Measurements from ENCODE around the gene IMMP2L. TPM values are rescaled to one million over a fixed set of nuclear protein-coding genes. Genes with fewer than 3 reads are reported as not detected.

Gene IMMP2L
- total RNA-seq, 1 donor = 19.9 TPM

DNA sequence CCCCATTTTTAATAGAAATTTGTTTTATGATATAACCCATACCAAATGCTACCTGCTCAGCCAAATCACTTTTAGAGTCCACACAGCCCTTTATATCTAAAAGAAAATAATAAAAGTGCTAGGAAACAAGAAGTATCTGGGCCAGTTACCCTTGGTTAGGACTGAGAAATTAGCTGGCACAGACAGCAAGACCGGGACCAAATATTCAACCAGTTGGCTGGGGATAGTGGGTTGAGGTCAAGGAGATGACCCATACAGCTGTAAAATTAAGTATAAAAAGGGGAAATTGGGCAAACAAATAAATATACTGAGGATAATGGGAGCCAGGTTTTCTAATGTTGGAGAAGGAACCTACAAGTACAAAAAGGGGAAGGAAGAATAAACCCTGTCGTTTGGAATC lies 174.3 kb downstream of the IMMP2L start:
- H3K27me3 ChIP-seq (ENCODE audit: insufficient read depth, low read length) = no peaks in the 10 kb centered on the region
- H2AFZ ChIP-seq (ENCODE audit: low read length) = no peak overlapping the region
- no peak overlapping the region for H3K27ac ChIP-seq (ENCODE audit: low read depth, low read length)
- no peaks in the 10 kb centered on the region for H4K20me1 ChIP-seq (ENCODE audit: insufficient read depth, low read length)
- H3K4me3 ChIP-seq (ENCODE audit: insufficient read depth, low read length) = no peak overlapping the region
- H3K79me2 ChIP-seq (ENCODE audit: insufficient read depth, low read length) = no peaks in the 10 kb centered on the region
- H3K36me3 ChIP-seq (ENCODE audit: insufficient read depth, low read length) = no peaks in the 10 kb centered on the region
- TF ChIP-seq, protein P1, sequence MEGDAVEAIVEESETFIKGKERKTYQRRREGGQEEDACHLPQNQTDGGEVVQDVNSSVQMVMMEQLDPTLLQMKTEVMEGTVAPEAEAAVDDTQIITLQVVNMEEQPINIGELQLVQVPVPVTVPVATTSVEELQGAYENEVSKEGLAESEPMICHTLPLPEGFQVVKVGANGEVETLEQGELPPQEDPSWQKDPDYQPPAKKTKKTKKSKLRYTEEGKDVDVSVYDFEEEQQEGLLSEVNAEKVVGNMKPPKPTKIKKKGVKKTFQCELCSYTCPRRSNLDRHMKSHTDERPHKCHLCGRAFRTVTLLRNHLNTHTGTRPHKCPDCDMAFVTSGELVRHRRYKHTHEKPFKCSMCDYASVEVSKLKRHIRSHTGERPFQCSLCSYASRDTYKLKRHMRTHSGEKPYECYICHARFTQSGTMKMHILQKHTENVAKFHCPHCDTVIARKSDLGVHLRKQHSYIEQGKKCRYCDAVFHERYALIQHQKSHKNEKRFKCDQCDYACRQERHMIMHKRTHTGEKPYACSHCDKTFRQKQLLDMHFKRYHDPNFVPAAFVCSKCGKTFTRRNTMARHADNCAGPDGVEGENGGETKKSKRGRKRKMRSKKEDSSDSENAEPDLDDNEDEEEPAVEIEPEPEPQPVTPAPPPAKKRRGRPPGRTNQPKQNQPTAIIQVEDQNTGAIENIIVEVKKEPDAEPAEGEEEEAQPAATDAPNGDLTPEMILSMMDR (IDR thresholded peaks at IDR 0.05; ENCODE audit: extremely low read depth, low read depth, low read length) = no peak
- no peak for DNase-seq (ENCODE audit: insufficient read length, low spot score, missing footprints)
- no peak overlapping the region for H3K4me2 ChIP-seq (ENCODE audit: insufficient read depth, low read length)
- peaks cover 8% of the 10 kb centered on the region for H3K4me1 ChIP-seq (ENCODE audit: insufficient read depth, low read length)
- H3K9me3 ChIP-seq (ENCODE audit: low read depth, low read length) = no peaks in the 10 kb centered on the region

GRCh38 chr7:111384065-111384891 lies 178.0 kb downstream of the IMMP2L start:
- no peaks in the 10 kb centered on the region for H3K79me2 ChIP-seq (ENCODE audit: insufficient read depth, low read length)
- H3K4me3 ChIP-seq (ENCODE audit: insufficient read depth, low read length) = no peak overlapping the region
- H3K9me3 ChIP-seq (ENCODE audit: low read depth, low read length) = no peaks in the 10 kb centered on the region
- DNase-seq (ENCODE audit: insufficient read length, low spot score, missing footprints) = no peak
- H4K20me1 ChIP-seq (ENCODE audit: insufficient read depth, low read length) = no peaks in the 10 kb centered on the region
- no peak overlapping the region for H3K27ac ChIP-seq (ENCODE audit: low read depth, low read length)
- no peak overlapping the region for H2AFZ ChIP-seq (ENCODE audit: low read length)
- H3K27me3 ChIP-seq (ENCODE audit: insufficient read depth, low read length) = no peaks in the 10 kb centered on the region
- H3K4me2 ChIP-seq (ENCODE audit: insufficient read depth, low read length) = no peak overlapping the region
- H3K36me3 ChIP-seq (ENCODE audit: insufficient read depth, low read length) = no peaks in the 10 kb centered on the region
- TF ChIP-seq, protein P1 (IDR thresholded peaks at IDR 0.05; ENCODE audit: extremely low read depth, low read depth, low read length) = no peak
- peaks cover 3% of the 10 kb centered on the region for H3K4me1 ChIP-seq (ENCODE audit: insufficient read depth, low read length)

GRCh38 chr7:111383133-111383532 lies 179.2 kb downstream of the IMMP2L start:
- Histone ChIP-seq H3K79me2 (ENCODE audit: insufficient read depth, low read length) (no peaks in the 10 kb centered on the region), H2AFZ (ENCODE audit: low read length) (no peak overlapping the region), H4K20me1 (ENCODE audit: insufficient read depth, low read length) (no peaks in the 10 kb centered on the region), H3K4me1 (ENCODE audit: insufficient read depth, low read length) (peaks cover 3% of the 10 kb centered on the region), H3K9me3 (ENCODE audit: low read depth, low read length) (no peaks in the 10 kb centered on the region), H3K36me3 (ENCODE audit: insufficient read depth, low read length) (no peaks in the 10 kb centered on the region), H3K27ac (ENCODE audit: low read depth, low read length) (no peak overlapping the region), H3K4me3 (ENCODE audit: insufficient read depth, low read length) (no peak overlapping the region), H3K4me2 (ENCODE audit: insufficient read depth, low read length) (no peak overlapping the region), H3K27me3 (ENCODE audit: insufficient read depth, low read length) (no peaks in the 10 kb centered on the region)
- TF ChIP-seq, protein P1 (IDR thresholded peaks at IDR 0.05; ENCODE audit: extremely low read depth, low read depth, low read length) = no peak
- DNase-seq (ENCODE audit: insufficient read length, low spot score, missing footprints) = no peak

- H3K79me2 ChIP-seq (ENCODE audit: insufficient read depth, low read length) = no peaks in the 10 kb centered on the region
These were observed 180.7 kb downstream of the IMMP2L start for GRCh38 chr7:111381590-111381989.

More at GRCh38 chr7:111381590-111381989, 180.7 kb downstream of the IMMP2L start:
- Histone ChIP-seq H3K27ac (ENCODE audit: low read depth, low read length) (no peak overlapping the region), H3K36me3 (ENCODE audit: insufficient read depth, low read length) (no peaks in the 10 kb centered on the region), H3K9me3 (ENCODE audit: low read depth, low read length) (no peaks in the 10 kb centered on the region), H3K27me3 (ENCODE audit: insufficient read depth, low read length) (no peaks in the 10 kb centered on the region), H2AFZ (ENCODE audit: low read length) (no peak overlapping the region), H3K4me1 (ENCODE audit: insufficient read depth, low read length) (peaks cover 3% of the 10 kb centered on the region), H3K4me2 (ENCODE audit: insufficient read depth, low read length) (no peak overlapping the region), H3K4me3 (ENCODE audit: insufficient read depth, low read length) (no peak overlapping the region), H4K20me1 (ENCODE audit: insufficient read depth, low read length) (no peaks in the 10 kb centered on the region)
- no peak for DNase-seq (ENCODE audit: insufficient read length, low spot score, missing footprints)
- TF ChIP-seq, protein P1 (IDR thresholded peaks at IDR 0.05; ENCODE audit: extremely low read depth, low read depth, low read length) = no peak

Measured in osteoblast (primary cell).